HL-60 (cell line): ENCODE measurements around the gene ZNF749.
A peak's percentile ranks its signal among the peaks of the same experiment; 100 is the strongest.

ENCODE experiments used
- GABPA ChIP-seq: IDR thresholded peaks from 2 replicates; pipeline ENCODE4 v1.6.1; 2012; ENCODE audit warnings: low read depth
- POLR2AphosphoS5 ChIP-seq: IDR thresholded peaks from 2 replicates; pipeline ENCODE4 v1.6.1; 2012; ENCODE audit warnings: low read depth
- TF ChIP-seq, protein P1 (sequence below): IDR thresholded peaks from one replicate; pipeline ENCODE4 v1.5.1; 2011; ENCODE audit warnings: low read length, control low read depth, inconsistent platforms; ENCODE audit not compliant: insufficient read depth
- TF ChIP-seq, protein P2 (sequence below): IDR thresholded peaks from 2 replicates; pipeline ENCODE4 v1.6.1; 2012; ENCODE audit warnings: low read depth; ENCODE audit not compliant: insufficient replicate concordance

- TF ChIP-seq POLR2AphosphoS5 (no peak), GABPA (no peak)
- TF ChIP-seq, protein P1, sequence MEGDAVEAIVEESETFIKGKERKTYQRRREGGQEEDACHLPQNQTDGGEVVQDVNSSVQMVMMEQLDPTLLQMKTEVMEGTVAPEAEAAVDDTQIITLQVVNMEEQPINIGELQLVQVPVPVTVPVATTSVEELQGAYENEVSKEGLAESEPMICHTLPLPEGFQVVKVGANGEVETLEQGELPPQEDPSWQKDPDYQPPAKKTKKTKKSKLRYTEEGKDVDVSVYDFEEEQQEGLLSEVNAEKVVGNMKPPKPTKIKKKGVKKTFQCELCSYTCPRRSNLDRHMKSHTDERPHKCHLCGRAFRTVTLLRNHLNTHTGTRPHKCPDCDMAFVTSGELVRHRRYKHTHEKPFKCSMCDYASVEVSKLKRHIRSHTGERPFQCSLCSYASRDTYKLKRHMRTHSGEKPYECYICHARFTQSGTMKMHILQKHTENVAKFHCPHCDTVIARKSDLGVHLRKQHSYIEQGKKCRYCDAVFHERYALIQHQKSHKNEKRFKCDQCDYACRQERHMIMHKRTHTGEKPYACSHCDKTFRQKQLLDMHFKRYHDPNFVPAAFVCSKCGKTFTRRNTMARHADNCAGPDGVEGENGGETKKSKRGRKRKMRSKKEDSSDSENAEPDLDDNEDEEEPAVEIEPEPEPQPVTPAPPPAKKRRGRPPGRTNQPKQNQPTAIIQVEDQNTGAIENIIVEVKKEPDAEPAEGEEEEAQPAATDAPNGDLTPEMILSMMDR = peak; percentile 66
- TF ChIP-seq, protein P2, sequence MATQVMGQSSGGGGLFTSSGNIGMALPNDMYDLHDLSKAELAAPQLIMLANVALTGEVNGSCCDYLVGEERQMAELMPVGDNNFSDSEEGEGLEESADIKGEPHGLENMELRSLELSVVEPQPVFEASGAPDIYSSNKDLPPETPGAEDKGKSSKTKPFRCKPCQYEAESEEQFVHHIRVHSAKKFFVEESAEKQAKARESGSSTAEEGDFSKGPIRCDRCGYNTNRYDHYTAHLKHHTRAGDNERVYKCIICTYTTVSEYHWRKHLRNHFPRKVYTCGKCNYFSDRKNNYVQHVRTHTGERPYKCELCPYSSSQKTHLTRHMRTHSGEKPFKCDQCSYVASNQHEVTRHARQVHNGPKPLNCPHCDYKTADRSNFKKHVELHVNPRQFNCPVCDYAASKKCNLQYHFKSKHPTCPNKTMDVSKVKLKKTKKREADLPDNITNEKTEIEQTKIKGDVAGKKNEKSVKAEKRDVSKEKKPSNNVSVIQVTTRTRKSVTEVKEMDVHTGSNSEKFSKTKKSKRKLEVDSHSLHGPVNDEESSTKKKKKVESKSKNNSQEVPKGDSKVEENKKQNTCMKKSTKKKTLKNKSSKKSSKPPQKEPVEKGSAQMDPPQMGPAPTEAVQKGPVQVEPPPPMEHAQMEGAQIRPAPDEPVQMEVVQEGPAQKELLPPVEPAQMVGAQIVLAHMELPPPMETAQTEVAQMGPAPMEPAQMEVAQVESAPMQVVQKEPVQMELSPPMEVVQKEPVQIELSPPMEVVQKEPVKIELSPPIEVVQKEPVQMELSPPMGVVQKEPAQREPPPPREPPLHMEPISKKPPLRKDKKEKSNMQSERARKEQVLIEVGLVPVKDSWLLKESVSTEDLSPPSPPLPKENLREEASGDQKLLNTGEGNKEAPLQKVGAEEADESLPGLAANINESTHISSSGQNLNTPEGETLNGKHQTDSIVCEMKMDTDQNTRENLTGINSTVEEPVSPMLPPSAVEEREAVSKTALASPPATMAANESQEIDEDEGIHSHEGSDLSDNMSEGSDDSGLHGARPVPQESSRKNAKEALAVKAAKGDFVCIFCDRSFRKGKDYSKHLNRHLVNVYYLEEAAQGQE = no peak
Observed at GRCh38 chr19:57406516-57407123, 28.5 kb upstream of the ZNF749 start.
